C4-2B (cell line): ENCODE data around the gene RNH1.

Experiments
- ZFX ChIP-seq: fragments of 450-650 bp; IDR thresholded peaks from 2 replicates; pipeline ENCODE4 v1.6.1; 2017
- TF ChIP-seq, protein P1 (sequence below): fragments of 450-650 bp; conservative IDR thresholded peaks from 2 replicates; pipeline ENCODE4 v1.5.1; 2017; ENCODE audit warnings: mild to moderate bottlenecking

GRCh38 chr11:488062-488461 is 19.0 kb downstream of the RNH1 start:
- TF ChIP-seq, protein P1, sequence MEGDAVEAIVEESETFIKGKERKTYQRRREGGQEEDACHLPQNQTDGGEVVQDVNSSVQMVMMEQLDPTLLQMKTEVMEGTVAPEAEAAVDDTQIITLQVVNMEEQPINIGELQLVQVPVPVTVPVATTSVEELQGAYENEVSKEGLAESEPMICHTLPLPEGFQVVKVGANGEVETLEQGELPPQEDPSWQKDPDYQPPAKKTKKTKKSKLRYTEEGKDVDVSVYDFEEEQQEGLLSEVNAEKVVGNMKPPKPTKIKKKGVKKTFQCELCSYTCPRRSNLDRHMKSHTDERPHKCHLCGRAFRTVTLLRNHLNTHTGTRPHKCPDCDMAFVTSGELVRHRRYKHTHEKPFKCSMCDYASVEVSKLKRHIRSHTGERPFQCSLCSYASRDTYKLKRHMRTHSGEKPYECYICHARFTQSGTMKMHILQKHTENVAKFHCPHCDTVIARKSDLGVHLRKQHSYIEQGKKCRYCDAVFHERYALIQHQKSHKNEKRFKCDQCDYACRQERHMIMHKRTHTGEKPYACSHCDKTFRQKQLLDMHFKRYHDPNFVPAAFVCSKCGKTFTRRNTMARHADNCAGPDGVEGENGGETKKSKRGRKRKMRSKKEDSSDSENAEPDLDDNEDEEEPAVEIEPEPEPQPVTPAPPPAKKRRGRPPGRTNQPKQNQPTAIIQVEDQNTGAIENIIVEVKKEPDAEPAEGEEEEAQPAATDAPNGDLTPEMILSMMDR = no peak
- no peak for TF ChIP-seq ZFX
